ENCODE measurements around the gene ARHGAP4.

ARHGAP4 gene

GRCh38 chrX:153925739-153926551 lies at the start of gene ARHGAP4:
TSS of gene ARHGAP4 (minus strand) at chrX:153926264. CDS start at chrX:153926202, 62 bp downstream.
- no peak for DNase-seq

GRCh38 chrX:153974726-153975286 lies 48.7 kb upstream of the ARHGAP4 start:
- DNase-seq: no peak

GRCh38 chrX:153974003-153974725 lies 48.1 kb upstream of the ARHGAP4 start:
- no peak for DNase-seq

- DNase-seq: no peak
Observed at GRCh38 chrX:153973127-153974002, 47.3 kb upstream of the ARHGAP4 start.

- DNase-seq: peak; percentile 75
Observed at GRCh38 chrX:153972368-153973126, 46.5 kb upstream of the ARHGAP4 start, which contains the start of gene TMEM187. TSS of gene TMEM187 (plus strand) at chrX:153972754. CDS start at chrX:153982063, 9,309 bp downstream.

- peak; percentile 79 for DNase-seq
Observed at GRCh38 chrX:153971450-153972367, 45.6 kb upstream of the ARHGAP4 start, which contains the start of gene HCFC1. TSS of gene HCFC1 (minus strand) at chrX:153971818. CDS start at chrX:153970840, 978 bp downstream.

- peak; percentile 22 for DNase-seq
Observed at GRCh38 chrX:153971124-153971449, 45.0 kb upstream of the ARHGAP4 start.

- DNase-seq: no peak
Observed at GRCh38 chrX:153970357-153971123, 44.5 kb upstream of the ARHGAP4 start.

GRCh38 chrX:153969904-153970356 lies 43.9 kb upstream of the ARHGAP4 start:
- DNase-seq: no peak

GRCh38 chrX:153969125-153969903 lies 43.2 kb upstream of the ARHGAP4 start:
- DNase-seq: no peak

- DNase-seq: no peak
Observed at GRCh38 chrX:153968754-153969124, 42.7 kb upstream of the ARHGAP4 start.

GRCh38 chrX:153968255-153968654 lies 42.2 kb upstream of the ARHGAP4 start:
- no peak for DNase-seq

GRCh38 chrX:153967536-153968224 lies 41.6 kb upstream of the ARHGAP4 start:
- no peak for DNase-seq

- no peak for DNase-seq
Observed at GRCh38 chrX:153966841-153967535, 40.9 kb upstream of the ARHGAP4 start.

GRCh38 chrX:153966283-153966688 lies 40.2 kb upstream of the ARHGAP4 start:
- no peak for DNase-seq

GRCh38 chrX:153965406-153965805 lies 39.3 kb upstream of the ARHGAP4 start:
- no peak for DNase-seq

GRCh38 chrX:153964105-153964504 lies 38.0 kb upstream of the ARHGAP4 start:
- no peak for DNase-seq

- no peak for DNase-seq
Observed at GRCh38 chrX:153963546-153963945, 37.5 kb upstream of the ARHGAP4 start.

Data from DMS79 (cell line).